HT1080 (cell line): ENCODE measurements around the gene TBL1X. TPM values are rescaled to one million over a fixed set of nuclear protein-coding genes. Genes with fewer than 3 reads are reported as not detected.
A peak's percentile ranks its signal among the peaks of the same experiment; 100 is the strongest.

ENCODE experiments used
- DNase-seq: peaks from one replicate; pipeline ENCODE4 v3.0.0-alpha.2; 2015; ENCODE audit warnings: low read depth
- total RNA-seq: library from RNA; depleted of rRNA; stranded (reverse); fragments of >200 nt; shearing (Covaris generic); gene quantifications from 2 replicates; pipeline ENCODE4 v1.2.3, GENCODE V29; 2014

Gene TBL1X
- total RNA-seq, 1 experiment from 2014 or later = 33.5 TPM

GRCh38 chrX:9494771-9495170 lies 29.9 kb downstream of the TBL1X start:
- DNase-seq = no peak

- no peak for DNase-seq
Observed at GRCh38 chrX:9495496-9495895, 30.6 kb downstream of the TBL1X start.

- DNase-seq = no peak
Observed at GRCh38 chrX:9498236-9498635, 33.4 kb downstream of the TBL1X start.

- DNase-seq = no peak
Observed at GRCh38 chrX:9500584-9500983, 35.7 kb downstream of the TBL1X start.

GRCh38 chrX:9501362-9501761 lies 36.5 kb downstream of the TBL1X start:
- DNase-seq = no peak

GRCh38 chrX:9503261-9503660 lies 38.4 kb downstream of the TBL1X start:
- no peak for DNase-seq

- DNase-seq = no peak
Observed at GRCh38 chrX:9510366-9510765, 45.5 kb downstream of the TBL1X start.

GRCh38 chrX:9510980-9511379 lies 46.1 kb downstream of the TBL1X start:
- DNase-seq = no peak

- DNase-seq = no peak
Observed at GRCh38 chrX:9515489-9515888, 50.6 kb downstream of the TBL1X start.

- DNase-seq = no peak
Observed at GRCh38 chrX:9515973-9516538, 51.2 kb downstream of the TBL1X start.

GRCh38 chrX:9516635-9517034 lies 51.8 kb downstream of the TBL1X start:
- DNase-seq = no peak

- DNase-seq = no peak
Observed at GRCh38 chrX:9518051-9518450, 53.2 kb downstream of the TBL1X start.

GRCh38 chrX:9518889-9519288 lies 54.0 kb downstream of the TBL1X start:
- no peak for DNase-seq

- no peak for DNase-seq
Observed at GRCh38 chrX:9519546-9520216, 54.8 kb downstream of the TBL1X start.

- no peak for DNase-seq
Observed at GRCh38 chrX:9520217-9520590, 55.3 kb downstream of the TBL1X start.

- no peak for DNase-seq
Observed at GRCh38 chrX:9522378-9523155, 57.7 kb downstream of the TBL1X start.

GRCh38 chrX:9525511-9526248 lies 60.8 kb downstream of the TBL1X start:
- DNase-seq = no peak

- no peak for DNase-seq
Observed at GRCh38 chrX:9526965-9527364, 62.1 kb downstream of the TBL1X start.

GRCh38 chrX:9528498-9528897 lies 63.6 kb downstream of the TBL1X start:
- DNase-seq = no peak

- no peak for DNase-seq
Observed at GRCh38 chrX:9529223-9529622, 64.4 kb downstream of the TBL1X start.

GRCh38 chrX:9530848-9531274 lies 66.0 kb downstream of the TBL1X start:
- peak; percentile 36 for DNase-seq

- no peak for DNase-seq
Observed at GRCh38 chrX:9532349-9532748, 67.5 kb downstream of the TBL1X start.
